ENCODE measurements around the gene NCK2.

The NCK2 gene

GRCh38 chr2:105744909-105745853, at the start of gene NCK2:
TSS of gene NCK2 (plus strand) at chr2:105744912. CDS start at chr2:105855064, 110,152 bp downstream.
- DNase-seq, result peak in 3 of 4 experiments; percentile 11 to 40 (median 27)

- no peak for DNase-seq
Measured at GRCh38 chr2:105697781-105698449, 46.8 kb upstream of the NCK2 start.

DNA sequence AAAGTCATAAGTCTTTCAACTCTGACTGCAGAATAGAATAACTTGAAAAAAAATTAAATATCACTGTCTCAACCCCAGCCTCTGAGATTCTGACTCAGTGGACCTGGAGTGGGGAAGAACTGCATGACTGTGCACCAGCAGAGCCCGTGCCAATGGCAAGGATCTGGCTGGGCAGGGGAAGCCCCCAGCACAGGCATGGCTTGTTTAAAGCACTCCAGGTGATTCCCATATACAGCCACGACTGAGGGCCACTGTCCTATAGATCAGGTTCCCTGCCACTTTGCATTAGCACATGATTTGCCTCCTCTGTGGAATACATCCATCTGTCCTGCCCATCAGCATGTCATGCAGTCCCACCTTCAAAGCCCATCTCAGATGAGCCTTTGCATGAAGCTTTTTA, 45.9 kb upstream of the NCK2 start:
- DNase-seq, result no peak

DNA sequence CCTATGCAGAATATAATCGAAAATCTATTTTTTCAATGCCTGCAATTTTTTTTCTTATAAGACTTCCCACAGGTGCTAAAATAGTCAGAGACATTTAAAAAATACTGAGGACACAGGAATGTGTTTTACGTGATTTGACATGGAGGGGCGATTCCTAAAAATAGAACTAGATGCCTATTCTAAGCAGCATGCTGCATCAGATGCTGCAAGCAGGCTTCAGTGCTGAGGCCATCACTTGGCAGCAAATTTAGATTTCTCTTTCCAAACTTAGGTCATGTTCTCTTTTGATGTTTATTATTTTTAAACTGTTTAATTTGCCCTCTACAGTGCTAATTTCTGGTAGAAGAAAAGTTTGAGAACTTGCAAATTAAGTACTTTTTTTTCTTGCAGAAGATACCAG, 43.7 kb upstream of the NCK2 start:
- DNase-seq, result no peak

DNA sequence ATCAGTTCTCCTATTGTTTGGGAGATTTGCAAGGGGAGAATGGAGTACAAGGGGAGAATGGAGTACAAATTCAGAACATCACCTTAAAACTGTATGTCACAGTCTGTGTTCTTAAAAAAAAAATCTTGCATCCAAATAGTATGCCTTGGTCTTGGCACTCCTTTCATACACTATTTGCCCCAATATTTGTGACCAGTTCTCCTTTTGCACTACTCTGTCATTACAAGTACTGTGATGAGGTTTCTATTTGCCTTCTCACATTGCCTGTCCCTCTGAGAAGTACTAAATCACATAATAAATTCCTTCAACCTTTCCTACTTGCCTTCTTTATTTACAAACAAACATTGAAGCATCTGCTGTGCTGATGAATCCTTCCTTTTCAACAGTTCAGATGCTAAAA, 36.0 kb upstream of the NCK2 start:
- no peak for DNase-seq

GRCh38 chr2:105711394-105711793, 33.3 kb upstream of the NCK2 start:
- DNase-seq, result no peak

- no peak for DNase-seq
Measured at GRCh38 chr2:105712166-105712915, 32.4 kb upstream of the NCK2 start.

DNA sequence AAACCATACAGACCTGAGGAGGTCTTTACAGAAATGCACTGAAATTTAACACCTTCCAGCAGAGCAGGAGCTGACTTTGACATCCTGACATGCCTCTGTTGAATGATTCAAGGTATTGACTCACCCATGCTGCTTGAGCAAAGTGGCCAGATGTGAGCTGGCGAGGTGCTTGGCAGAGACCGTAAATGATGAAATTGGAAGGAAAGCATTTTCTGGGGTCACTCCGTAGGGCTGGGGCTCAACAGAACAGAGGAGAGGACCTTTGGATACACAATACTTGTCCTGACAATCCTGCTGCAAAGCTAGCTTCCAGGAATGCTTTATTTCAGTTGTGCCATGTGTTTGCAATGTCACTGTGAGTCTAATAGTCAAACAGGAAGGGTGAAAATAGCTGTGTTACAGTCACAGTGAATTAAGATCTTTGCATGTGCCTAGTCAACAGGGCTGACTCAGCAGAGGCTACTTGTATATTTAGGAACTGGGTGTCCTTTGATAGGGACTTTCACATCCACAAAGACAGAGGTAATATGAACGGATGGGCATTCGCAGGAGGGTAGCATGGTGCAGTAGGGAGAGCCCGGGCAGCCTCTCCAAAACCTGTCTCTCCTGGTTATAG, 31.6 kb upstream of the NCK2 start:
- no peak for DNase-seq

GRCh38 chr2:105714141-105714540, 30.6 kb upstream of the NCK2 start:
- DNase-seq, result no peak

GRCh38 chr2:105718846-105719481, 25.7 kb upstream of the NCK2 start:
- DNase-seq, result no peak

DNA sequence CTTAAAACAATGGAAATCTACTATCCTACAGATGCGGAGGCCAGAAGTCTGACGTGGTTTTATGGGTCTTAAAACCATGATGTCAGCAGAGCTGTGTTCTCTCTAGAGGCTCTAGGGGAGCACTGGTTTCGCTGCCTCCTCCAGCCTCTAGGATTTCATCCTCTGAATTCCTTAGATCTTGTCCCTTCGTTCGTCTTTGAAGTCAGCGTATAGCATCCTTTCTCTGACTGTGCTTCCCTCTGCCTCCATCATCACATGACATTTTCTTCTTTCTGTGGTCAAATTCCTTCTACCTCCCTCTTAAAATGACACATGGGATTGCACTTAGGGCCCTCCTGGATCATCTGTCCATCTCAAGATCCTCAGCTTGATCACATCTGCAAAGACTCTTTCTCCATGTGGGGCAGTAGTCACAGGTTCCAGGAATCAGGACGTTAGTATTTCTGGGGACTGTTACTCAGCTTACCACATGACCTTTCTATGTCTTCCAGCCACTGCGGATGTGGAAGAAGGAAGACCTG, 22.7 kb upstream of the NCK2 start:
- no peak for DNase-seq

DNA sequence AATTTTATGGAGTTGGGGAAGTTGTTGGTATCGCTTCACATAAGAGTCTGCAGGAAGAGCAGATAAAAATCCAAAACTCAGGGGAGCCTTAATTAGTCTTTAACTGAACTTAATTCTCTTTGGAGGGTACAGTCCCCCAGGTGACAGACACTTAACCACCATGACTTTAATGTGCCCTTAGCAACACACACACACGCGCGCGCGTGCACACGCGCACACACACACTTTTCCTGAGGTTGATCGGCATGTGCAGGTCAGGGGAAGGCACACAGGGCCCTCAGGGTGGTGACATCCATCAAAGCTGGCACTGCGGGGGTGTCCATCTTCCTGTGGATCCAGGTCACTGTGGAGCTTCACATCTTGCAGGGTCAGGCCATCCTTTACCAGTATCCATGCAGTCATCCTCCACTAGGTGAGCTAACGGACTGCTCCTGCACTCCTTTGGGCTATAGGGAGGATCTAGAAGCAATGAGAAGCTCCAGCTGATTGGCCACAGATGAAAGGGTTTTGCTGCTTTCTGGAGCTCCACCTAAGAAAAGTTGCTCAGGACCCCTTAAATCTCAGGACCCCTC, 21.9 kb upstream of the NCK2 start:
- DNase-seq, result no peak

- no peak for DNase-seq
Measured at GRCh38 chr2:105723431-105723830, 21.3 kb upstream of the NCK2 start.

DNA sequence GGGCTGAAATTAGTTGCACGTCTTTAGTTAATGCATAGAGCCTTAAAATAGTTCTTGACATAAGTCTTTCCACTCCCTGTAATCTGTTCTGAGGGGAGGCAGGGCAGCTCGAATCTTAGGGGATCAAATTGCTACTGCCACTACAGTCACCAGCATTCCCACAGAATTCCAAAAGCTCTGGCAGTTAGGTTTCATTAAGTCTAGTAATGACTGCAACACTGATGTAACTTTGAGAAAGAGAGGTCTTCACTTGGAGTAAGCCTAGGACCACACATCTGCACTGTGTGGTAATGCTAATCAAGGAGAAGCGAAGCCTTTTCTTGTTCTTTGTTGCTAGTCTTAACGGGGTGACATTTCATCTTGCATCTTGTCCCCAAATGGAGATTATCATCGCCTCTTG, 19.3 kb upstream of the NCK2 start:
- DNase-seq, result no peak

GRCh38 chr2:105730170-105730569, 14.5 kb upstream of the NCK2 start:
- DNase-seq, result no peak

- no peak for DNase-seq
Measured at GRCh38 chr2:105731511-105731910, 13.2 kb upstream of the NCK2 start.

DNA sequence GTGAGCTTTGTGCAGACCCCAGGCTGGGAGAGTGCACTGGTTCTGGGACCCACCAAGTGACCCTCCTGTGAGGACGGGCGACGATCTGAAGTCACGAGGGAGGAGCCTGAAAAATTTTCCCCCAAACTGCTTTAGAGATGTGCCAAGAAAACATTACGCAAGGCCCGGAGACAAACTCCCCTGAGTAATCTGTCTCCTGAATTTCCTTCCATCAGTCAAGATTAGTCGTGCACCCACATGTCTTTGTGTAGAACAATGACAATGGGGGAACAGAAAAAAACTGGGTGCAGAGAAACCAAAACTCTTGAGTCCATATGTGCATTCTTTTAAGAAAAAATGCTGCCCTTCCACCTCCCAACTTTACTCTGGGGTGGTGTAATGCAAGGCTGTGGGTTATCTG, 12.6 kb upstream of the NCK2 start:
- DNase-seq, result no peak

GRCh38 chr2:105732955-105733607, 11.6 kb upstream of the NCK2 start:
- DNase-seq, result no peak

DNA sequence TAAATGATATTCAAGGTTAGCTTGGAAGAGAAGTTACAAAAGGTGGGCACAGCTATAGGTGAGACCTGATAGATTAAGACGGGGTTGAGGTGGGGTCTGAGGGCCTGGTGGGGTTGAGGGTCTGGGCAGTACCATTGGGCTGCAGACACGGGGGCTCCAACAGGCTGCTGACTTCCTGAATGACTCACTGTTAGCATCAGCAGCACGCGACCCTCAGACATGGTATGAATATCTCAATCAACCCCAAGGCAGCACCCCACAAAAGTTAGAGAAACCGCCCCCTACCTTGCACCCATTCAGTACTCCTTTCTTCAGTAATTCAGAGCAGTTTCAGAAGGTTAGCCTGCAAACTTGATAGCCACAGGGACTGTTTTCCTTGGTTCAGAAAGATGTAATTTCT, 10.8 kb upstream of the NCK2 start:
- no peak for DNase-seq

DNA sequence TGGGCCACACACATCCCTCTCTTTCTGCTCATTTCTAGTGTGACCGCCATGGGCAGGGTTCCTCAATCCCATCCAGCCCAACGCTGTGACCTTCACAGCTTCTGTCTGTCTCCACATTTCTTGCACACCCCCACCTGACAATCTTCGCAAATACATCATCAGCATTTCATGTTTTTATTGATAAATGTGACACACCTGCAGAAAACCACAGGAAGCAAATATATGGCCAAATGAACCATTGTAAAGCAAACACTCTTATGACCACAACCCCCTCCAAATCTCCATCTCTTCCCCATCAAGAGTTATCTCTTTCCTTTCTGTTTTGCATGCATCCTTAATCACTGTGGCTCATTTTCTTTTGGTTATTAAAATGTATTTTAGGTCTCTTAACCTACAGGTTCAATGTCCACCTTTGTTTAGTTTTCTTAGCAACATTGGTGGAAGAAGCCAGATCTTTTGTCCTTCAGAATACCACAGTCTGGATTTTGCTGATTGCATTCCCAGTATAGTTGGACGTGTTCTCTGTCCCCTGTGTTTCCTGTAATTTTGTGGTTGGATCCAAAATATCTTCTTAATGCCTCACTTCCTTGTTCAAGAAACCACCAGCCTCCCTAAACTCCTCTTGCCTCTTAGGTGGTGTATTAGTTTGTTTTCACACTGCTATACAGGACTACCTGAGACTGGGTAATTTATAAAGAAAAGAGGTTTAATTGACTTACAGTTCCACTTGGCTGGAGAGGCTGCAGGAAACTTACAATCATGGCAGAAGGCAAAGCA, 9.8 kb upstream of the NCK2 start:
- DNase-seq, result no peak

GRCh38 chr2:105736145-105736544, 8.6 kb upstream of the NCK2 start:
- no peak for DNase-seq

Data from activated CD4-positive, CD25-positive, alpha-beta regulatory T cell (primary cell).